Measurements from ENCODE around the gene PRKCE.
"Not testable (repeated sequence)": the region's sequence is repeated elsewhere in the genome, so short reads cannot be mapped to it uniquely, and the experiment has no call there.

Gene PRKCE

GRCh38 chr2:45909171-45909565 is 257.7 kb downstream of the PRKCE start:
- DNase-seq (ENCODE audit: low read depth in 3 of 3): no peak

GRCh38 chr2:45909677-45910191 is 258.3 kb downstream of the PRKCE start:
- no peak for DNase-seq (ENCODE audit: low read depth in 3 of 3)

- no peak for DNase-seq (ENCODE audit: low read depth in 3 of 3)
These were observed 259.1 kb downstream of the PRKCE start for GRCh38 chr2:45910473-45911060.

GRCh38 chr2:45911538-45911937 is 260.1 kb downstream of the PRKCE start:
- DNase-seq (ENCODE audit: low read depth in 3 of 3): no peak

- no peak for DNase-seq (ENCODE audit: low read depth in 3 of 3)
These were observed 260.6 kb downstream of the PRKCE start for GRCh38 chr2:45912109-45912508.

- no peak for DNase-seq (ENCODE audit: low read depth in 3 of 3)
These were observed 262.1 kb downstream of the PRKCE start for GRCh38 chr2:45913539-45913938.

GRCh38 chr2:45915523-45915922 is 264.0 kb downstream of the PRKCE start:
- no peak for DNase-seq (ENCODE audit: low read depth in 3 of 3)

- not testable (repeated sequence) for DNase-seq (ENCODE audit: low read depth in 3 of 3)
These were observed 266.2 kb downstream of the PRKCE start for GRCh38 chr2:45917561-45918176.

GRCh38 chr2:45918463-45919159 is 267.1 kb downstream of the PRKCE start:
- DNase-seq (ENCODE audit: low read depth in 3 of 3): no peak

- DNase-seq (ENCODE audit: low read depth in 3 of 3): no peak
These were observed 267.7 kb downstream of the PRKCE start for GRCh38 chr2:45919160-45919650.

GRCh38 chr2:45919711-45920111 is 268.2 kb downstream of the PRKCE start:
- DNase-seq (ENCODE audit: low read depth in 3 of 3): no peak

GRCh38 chr2:45921921-45922320 is 270.4 kb downstream of the PRKCE start:
- DNase-seq (ENCODE audit: low read depth in 3 of 3): no peak

GRCh38 chr2:45922577-45922988 is 271.1 kb downstream of the PRKCE start:
- DNase-seq (ENCODE audit: low read depth in 3 of 3): no peak

GRCh38 chr2:45923701-45924100 is 272.2 kb downstream of the PRKCE start:
- DNase-seq (ENCODE audit: low read depth in 3 of 3): no peak

GRCh38 chr2:45925026-45925425 is 273.6 kb downstream of the PRKCE start:
- no peak for DNase-seq (ENCODE audit: low read depth in 3 of 3)

- DNase-seq (ENCODE audit: low read depth in 3 of 3): no peak
These were observed 274.3 kb downstream of the PRKCE start for GRCh38 chr2:45925636-45926366.

GRCh38 chr2:45928946-45929345 is 277.5 kb downstream of the PRKCE start:
- no peak for DNase-seq (ENCODE audit: low read depth in 3 of 3)

- no peak for DNase-seq (ENCODE audit: low read depth in 3 of 3)
These were observed 278.4 kb downstream of the PRKCE start for GRCh38 chr2:45929674-45930395.

GRCh38 chr2:45930396-45930792 is 278.9 kb downstream of the PRKCE start:
- no peak for DNase-seq (ENCODE audit: low read depth in 3 of 3)

GRCh38 chr2:45932278-45932975 is 281.0 kb downstream of the PRKCE start:
- no peak for DNase-seq (ENCODE audit: low read depth in 3 of 3)

All from stimulated activated CD4-positive, alpha-beta T cell treated with anti-CD3 and anti-CD28 coated beads, TNF-alpha, amount 100 ng/mL, for 48 hours (primary cell).